Activated naive CD8-positive, alpha-beta T cell treated with anti-CD3 and anti-CD28 coated beads, Interleukin-2, amount 50 U/mL, for 16 hours (primary cell): Measurements from ENCODE around the gene LIFR.
"Not testable (repeated sequence)": the region's sequence is repeated elsewhere in the genome, so short reads cannot be mapped to it uniquely, and the experiment has no call there.

Source experiments
- DNase-seq: peaks from one replicate; pipeline ENCODE4 v3.0.0-alpha.2; 2020; ENCODE audit warnings: low read depth, low spot score

Gene LIFR

GRCh38 chr5:38556599-38557307, at the start of gene LIFR:
TSS of gene LIFR (minus strand) at chr5:38556646. CDS start at chr5:38530647, 25,999 bp downstream.
- DNase-seq = no peak

- DNase-seq = no peak
Observed at GRCh38 chr5:38605610-38606009, 49.2 kb upstream of the LIFR start.

- DNase-seq = no peak
Observed at GRCh38 chr5:38603691-38604090, 47.2 kb upstream of the LIFR start.

- no peak for DNase-seq
Observed at GRCh38 chr5:38602641-38603040, 46.2 kb upstream of the LIFR start.

- DNase-seq = no peak
Observed at GRCh38 chr5:38601863-38602298, 45.4 kb upstream of the LIFR start.

- DNase-seq = no peak
Observed at GRCh38 chr5:38601133-38601862, 44.9 kb upstream of the LIFR start.

GRCh38 chr5:38600329-38601045, 44.0 kb upstream of the LIFR start:
- no peak for DNase-seq

GRCh38 chr5:38599751-38600150, 43.3 kb upstream of the LIFR start:
- not testable (repeated sequence) for DNase-seq

GRCh38 chr5:38598994-38599617, 42.7 kb upstream of the LIFR start:
- DNase-seq = no peak

GRCh38 chr5:38598296-38598993, 42.0 kb upstream of the LIFR start:
- DNase-seq = no peak

GRCh38 chr5:38596981-38597380, 40.5 kb upstream of the LIFR start:
- DNase-seq = no peak

- no peak for DNase-seq
Observed at GRCh38 chr5:38595132-38595745, 38.8 kb upstream of the LIFR start.

GRCh38 chr5:38593959-38594358, 37.5 kb upstream of the LIFR start:
- DNase-seq = no peak

GRCh38 chr5:38591523-38591849, 35.0 kb upstream of the LIFR start:
- no peak for DNase-seq

- no peak for DNase-seq
Observed at GRCh38 chr5:38590838-38591522, 34.5 kb upstream of the LIFR start.

GRCh38 chr5:38589629-38590028, 33.2 kb upstream of the LIFR start:
- DNase-seq = no peak

GRCh38 chr5:38585816-38586215, 29.4 kb upstream of the LIFR start:
- no peak for DNase-seq

GRCh38 chr5:38583500-38583899, 27.1 kb upstream of the LIFR start:
- no peak for DNase-seq

- no peak for DNase-seq
Observed at GRCh38 chr5:38582975-38583319, 26.5 kb upstream of the LIFR start.

GRCh38 chr5:38582293-38582974, 26.0 kb upstream of the LIFR start:
- no peak for DNase-seq
